Measurements from ENCODE around the gene ELOVL7. TPM values are rescaled to one million over a fixed set of nuclear protein-coding genes. Genes with fewer than 3 reads are reported as not detected.

Gene ELOVL7
- total RNA-seq, 1 experiment from 2014 or later: 20.0 TPM

DNA sequence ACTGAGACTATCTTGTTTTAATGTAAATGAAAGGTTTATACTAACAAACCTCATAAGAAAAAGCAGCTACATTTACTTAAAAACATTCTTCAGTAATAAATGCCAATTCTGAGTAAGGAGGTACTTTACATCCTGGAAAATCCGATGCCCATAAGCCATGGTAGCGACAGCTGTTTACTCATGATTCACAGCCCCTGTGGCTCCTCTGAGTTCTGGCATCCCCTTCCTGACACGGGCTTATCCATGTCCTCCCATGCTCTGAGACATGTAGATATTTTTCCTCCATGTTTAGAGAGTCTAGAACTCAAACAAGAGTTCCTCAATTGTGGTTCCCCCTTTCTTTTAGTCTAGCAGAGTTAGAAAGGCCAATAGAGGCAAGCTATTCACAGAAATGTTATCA, 81.0 kb downstream of the ELOVL7 start:
- Histone ChIP-seq H3K36me3 (ENCODE audit: control insufficient read depth in 1 of 2, insufficient read depth in 2 of 2, low read length in 2 of 2) (no peaks in the 10 kb centered on the region), H3K9me2 (ENCODE audit: insufficient read depth) (no peaks in the 10 kb centered on the region), H3K9me3 (ENCODE audit: control insufficient read depth in 1 of 2, insufficient read depth in 1 of 2, low read depth in 1 of 2, low read length in 2 of 2) (no peaks in the 10 kb centered on the region), H3K27me3 (ENCODE audit: insufficient read depth, low read length) (no peaks in the 10 kb centered on the region), H3K4me3 (replicated peaks in 1 of 2; ENCODE audit: low read depth in 1 of 2, low read length in 2 of 2) (no peak overlapping the region), H3K79me2 (ENCODE audit: insufficient read depth, low read length) (no peaks in the 10 kb centered on the region), H4K20me1 (ENCODE audit: insufficient read depth) (no peaks in the 10 kb centered on the region), H2AFZ (ENCODE audit: low read depth, low read length, poor library complexity, severe bottlenecking) (no peak overlapping the region), H3K9ac (ENCODE audit: low read length) (no peak overlapping the region), H3K27ac (ENCODE audit: low read depth, low read length) (no peak overlapping the region), H3K4me2 (ENCODE audit: low read length) (no peak overlapping the region), H3K4me1 (ENCODE audit: control insufficient read depth in 1 of 2, insufficient read depth in 2 of 2, low read length in 2 of 2) (no peaks in the 10 kb centered on the region)
- no TSS peak for BruUV-seq (replicated peaks)
- DNase-seq (ENCODE audit: low read depth, low spot score): no peak
- ChIA-PET CTCF (no interaction called here), POLR2A (no interaction called here), RAD21 (ENCODE audit: low non-redundant PET in 1 of 2, low total read pairs in 2 of 2, uncharacterized antibody in 2 of 2, unreplicated experiment in 2 of 2) (no interaction called here)
- no peak for ATAC-seq
- TF ChIP-seq EZH2 (IDR thresholded peaks at IDR 0.05) (no peak), POLR2A (IDR thresholded peaks at IDR 0.05; ENCODE audit: borderline replicate concordance, extremely low read depth, insufficient read depth, insufficient read length) (no peak), ZNF274 (IDR thresholded peaks at IDR 0.05; ENCODE audit: low read depth, low read length) (no peak), SRF (IDR thresholded peaks at IDR 0.05; ENCODE audit: low read depth) (no peak), SIN3A (IDR thresholded peaks at IDR 0.05; ENCODE audit: low read depth) (no peak), SP1 (IDR thresholded peaks at IDR 0.05; ENCODE audit: low read depth) (no peak), CBX3 (IDR thresholded peaks at IDR 0.05; ENCODE audit: low read depth) (no peak), EGR1 (IDR thresholded peaks at IDR 0.05; ENCODE audit: low read depth) (no peak), CEBPB (IDR thresholded peaks at IDR 0.05; ENCODE audit: low read depth) (no peak), EZH2phosphoT487 (IDR thresholded peaks at IDR 0.05; ENCODE audit: borderline replicate concordance) (no peak)
- TF ChIP-seq, protein P1, sequence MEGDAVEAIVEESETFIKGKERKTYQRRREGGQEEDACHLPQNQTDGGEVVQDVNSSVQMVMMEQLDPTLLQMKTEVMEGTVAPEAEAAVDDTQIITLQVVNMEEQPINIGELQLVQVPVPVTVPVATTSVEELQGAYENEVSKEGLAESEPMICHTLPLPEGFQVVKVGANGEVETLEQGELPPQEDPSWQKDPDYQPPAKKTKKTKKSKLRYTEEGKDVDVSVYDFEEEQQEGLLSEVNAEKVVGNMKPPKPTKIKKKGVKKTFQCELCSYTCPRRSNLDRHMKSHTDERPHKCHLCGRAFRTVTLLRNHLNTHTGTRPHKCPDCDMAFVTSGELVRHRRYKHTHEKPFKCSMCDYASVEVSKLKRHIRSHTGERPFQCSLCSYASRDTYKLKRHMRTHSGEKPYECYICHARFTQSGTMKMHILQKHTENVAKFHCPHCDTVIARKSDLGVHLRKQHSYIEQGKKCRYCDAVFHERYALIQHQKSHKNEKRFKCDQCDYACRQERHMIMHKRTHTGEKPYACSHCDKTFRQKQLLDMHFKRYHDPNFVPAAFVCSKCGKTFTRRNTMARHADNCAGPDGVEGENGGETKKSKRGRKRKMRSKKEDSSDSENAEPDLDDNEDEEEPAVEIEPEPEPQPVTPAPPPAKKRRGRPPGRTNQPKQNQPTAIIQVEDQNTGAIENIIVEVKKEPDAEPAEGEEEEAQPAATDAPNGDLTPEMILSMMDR (IDR thresholded peaks at IDR 0.05 in 2 of 3, conservative IDR thresholded peaks at IDR 0.05 in 1 of 3; ENCODE audit: borderline replicate concordance in 1 of 3, insufficient read depth in 1 of 3, low read depth in 2 of 3, low read length in 2 of 3): no peak
- TF ChIP-seq, protein P2, sequence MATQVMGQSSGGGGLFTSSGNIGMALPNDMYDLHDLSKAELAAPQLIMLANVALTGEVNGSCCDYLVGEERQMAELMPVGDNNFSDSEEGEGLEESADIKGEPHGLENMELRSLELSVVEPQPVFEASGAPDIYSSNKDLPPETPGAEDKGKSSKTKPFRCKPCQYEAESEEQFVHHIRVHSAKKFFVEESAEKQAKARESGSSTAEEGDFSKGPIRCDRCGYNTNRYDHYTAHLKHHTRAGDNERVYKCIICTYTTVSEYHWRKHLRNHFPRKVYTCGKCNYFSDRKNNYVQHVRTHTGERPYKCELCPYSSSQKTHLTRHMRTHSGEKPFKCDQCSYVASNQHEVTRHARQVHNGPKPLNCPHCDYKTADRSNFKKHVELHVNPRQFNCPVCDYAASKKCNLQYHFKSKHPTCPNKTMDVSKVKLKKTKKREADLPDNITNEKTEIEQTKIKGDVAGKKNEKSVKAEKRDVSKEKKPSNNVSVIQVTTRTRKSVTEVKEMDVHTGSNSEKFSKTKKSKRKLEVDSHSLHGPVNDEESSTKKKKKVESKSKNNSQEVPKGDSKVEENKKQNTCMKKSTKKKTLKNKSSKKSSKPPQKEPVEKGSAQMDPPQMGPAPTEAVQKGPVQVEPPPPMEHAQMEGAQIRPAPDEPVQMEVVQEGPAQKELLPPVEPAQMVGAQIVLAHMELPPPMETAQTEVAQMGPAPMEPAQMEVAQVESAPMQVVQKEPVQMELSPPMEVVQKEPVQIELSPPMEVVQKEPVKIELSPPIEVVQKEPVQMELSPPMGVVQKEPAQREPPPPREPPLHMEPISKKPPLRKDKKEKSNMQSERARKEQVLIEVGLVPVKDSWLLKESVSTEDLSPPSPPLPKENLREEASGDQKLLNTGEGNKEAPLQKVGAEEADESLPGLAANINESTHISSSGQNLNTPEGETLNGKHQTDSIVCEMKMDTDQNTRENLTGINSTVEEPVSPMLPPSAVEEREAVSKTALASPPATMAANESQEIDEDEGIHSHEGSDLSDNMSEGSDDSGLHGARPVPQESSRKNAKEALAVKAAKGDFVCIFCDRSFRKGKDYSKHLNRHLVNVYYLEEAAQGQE (IDR thresholded peaks at IDR 0.05; ENCODE audit: low read depth): no peak
- TF ChIP-seq, protein P3, sequence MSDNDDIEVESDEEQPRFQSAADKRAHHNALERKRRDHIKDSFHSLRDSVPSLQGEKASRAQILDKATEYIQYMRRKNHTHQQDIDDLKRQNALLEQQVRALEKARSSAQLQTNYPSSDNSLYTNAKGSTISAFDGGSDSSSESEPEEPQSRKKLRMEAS (IDR thresholded peaks at IDR 0.05): no peak
- intact Hi-C loops (cut with micrococcal nuclease): no loop called here
